GM19395 (cell line): ENCODE measurements around the gene ADGRD1.

Experiments used
- ATAC-seq: cut with Tn5 transposase; IDR thresholded peaks from one replicate; pipeline ENCODE4 v1.9.1; 2021; ENCODE audit warnings: mild to moderate bottlenecking, moderate library complexity; ENCODE audit not compliant: unreplicated experiment

ADGRD1 gene

DNA sequence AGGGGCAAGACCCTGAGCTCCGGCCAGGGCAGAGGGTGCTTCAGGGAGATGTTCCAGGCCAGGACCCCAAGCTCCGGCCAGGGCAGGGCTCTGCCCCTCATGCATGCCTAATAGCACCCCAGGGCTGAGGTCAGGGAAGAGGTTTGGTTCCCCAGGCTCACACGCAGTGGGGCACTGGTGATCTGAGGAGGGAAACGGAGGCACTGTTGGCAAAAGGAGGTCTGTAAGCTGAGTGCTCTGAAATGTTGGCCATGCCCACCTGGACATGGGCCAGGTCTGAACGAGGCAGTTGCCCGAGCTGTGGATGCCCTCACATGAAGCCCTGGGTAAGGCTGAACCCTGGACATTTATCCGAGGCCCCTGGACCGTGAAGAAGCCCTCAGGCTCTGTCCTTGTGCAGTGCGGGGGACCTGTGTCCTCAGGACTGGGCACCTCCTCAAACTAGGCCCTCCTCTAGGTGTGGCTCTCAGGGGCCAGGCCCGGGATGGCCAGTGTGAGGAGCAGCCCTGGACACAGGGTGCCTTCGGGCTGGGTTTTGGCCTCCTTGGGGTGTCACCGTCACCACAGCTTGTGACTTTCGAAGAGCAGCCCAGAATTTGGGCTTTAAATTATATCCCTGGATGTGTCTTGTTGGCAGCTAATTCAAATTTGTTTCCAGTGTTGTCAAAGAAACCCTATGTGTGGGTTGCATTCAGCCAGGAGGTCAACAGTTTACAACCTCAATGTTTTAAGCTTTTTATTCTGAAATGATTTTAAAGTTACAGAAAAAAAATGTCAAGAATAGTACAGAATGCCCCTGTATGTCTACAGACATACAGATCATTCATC, 66.8 kb downstream of the ADGRD1 start:
- no peak for ATAC-seq

GRCh38 chr12:131021154-131021541, 67.4 kb downstream of the ADGRD1 start:
- ATAC-seq: no peak

DNA sequence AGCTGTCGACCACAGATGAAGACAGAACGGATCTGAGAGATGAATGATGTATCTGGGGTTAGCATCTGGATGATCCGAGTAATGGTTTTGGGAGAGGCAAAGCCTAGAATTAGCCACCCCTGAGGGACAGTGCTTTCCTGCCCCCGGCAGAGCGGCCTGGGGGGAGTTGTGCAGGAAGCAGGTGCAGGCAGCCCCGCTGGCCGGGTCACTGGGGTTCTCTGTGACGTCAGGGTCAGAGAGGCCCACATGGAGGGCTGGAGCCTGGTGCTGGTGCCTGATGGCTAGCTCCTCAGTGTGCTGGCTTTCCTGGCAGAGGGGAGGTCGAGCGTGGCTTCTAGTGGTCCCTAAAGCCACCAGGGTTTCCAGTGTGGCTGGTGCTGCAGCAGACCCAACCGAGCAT, 70.3 kb downstream of the ADGRD1 start:
- no peak for ATAC-seq

DNA sequence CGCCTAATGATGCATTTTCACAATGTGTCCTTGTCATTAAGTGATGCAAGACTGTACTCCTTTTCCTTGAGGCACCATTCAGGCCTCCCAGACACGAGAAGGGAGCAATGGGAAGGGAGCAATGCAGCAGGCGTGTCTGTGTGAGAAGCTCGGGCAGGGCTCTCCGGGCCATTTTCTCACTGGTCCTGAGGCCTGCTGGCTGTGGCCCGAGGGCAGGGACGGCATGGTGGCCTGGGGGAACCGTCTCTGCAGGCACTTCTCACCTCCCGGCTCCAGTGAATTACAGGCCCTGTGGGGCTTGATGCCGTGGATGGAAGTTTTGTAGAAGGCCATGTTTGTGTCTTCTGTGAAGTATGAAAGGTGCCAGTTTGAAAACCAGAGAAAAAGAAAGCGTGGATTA, 71.0 kb downstream of the ADGRD1 start:
- no peak for ATAC-seq

DNA sequence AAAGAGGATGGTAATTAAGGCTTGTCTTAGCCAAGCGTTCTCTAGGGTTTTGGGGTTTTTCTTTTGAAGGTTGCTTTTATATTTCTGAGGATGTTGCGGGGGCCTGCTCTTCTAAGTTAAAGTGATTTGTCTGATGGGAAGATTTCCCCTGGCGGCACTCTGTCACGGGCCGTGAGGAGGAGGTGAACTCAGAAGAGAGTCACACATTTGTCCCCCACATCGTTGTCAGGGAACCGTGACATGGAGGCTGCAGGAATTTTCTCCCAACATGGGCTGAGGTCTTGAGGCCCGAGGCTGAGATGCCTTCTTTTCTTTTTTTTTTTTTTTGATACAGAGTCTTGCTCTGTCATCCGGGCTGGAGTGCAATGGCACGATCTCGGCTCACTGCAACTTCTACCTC, 71.5 kb downstream of the ADGRD1 start:
- no peak for ATAC-seq

DNA sequence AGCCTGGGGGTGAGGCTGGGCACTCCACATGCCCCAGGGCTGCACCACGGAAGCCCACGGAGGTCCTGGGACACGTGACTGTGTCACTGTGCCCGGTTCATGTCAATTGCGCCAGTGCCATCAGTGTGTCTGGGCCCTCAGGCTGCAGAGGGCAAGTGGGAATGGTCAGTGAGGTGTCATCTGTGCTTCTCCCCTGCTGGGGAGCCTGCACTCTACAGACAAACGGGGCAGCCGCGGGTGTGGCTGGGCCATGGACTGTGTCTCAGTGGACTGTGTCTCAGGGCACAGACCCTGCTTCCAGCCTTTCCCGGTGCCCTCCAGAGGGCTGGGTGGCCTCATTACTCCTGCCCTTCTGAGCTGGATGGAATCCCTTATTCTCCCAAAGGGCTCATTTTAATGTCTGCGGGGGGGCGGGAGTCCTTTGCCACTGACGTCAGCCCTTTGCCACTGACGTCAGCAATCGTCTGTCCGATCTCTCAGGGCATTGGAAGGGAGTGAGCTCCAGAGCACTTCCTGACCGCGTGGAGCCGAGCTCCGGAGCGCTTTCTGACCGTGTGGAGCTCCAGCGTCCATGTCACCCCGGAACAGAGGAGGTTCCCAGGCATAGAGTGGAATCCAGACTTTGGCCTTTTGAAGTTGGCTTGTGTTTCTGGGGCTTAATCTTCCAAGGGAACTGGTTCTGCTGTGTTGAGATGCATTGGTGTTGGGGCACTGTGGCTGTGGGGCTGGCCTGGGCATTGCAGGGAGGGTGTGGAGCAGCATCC, 72.4 kb downstream of the ADGRD1 start:
- no peak for ATAC-seq

- ATAC-seq: no peak
These were observed 73.0 kb downstream of the ADGRD1 start for GRCh38 chr12:131026754-131027153.

- no peak for ATAC-seq
These were observed 73.6 kb downstream of the ADGRD1 start for GRCh38 chr12:131027264-131027663.

DNA sequence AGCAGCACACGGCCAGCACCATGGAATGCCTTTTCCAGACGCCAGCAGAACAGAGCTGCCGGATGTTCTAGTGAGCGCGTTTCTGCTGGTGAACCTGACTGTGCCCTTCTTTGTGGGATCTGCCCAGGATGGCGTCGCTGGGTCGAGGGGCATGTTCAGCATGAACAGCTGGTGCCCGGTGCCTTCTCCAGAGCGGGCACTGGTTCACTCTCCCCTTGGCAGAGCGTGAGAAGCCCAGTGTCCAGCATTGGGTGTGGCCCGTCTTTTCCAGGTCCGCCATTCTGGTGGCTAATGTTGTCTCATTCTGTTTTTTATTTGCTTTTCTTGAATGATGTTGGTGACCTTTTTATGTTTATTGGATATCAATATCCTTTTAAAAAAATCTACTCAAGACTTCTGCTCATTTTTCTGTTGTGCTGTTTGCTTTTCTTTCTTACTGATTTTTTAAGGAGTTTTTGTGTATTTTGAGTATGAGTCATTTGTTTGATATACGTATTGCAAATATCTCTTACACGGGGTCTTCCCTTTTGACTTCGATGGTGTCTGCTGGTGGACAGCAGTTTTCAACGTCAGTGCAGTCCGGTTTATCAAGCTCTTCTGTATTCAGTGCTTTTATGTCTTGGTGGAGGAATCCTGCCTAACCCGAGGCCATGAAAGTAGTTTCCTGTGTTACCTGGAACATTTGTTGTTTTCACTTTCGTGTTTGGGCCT, 74.3 kb downstream of the ADGRD1 start:
- no peak for ATAC-seq

DNA sequence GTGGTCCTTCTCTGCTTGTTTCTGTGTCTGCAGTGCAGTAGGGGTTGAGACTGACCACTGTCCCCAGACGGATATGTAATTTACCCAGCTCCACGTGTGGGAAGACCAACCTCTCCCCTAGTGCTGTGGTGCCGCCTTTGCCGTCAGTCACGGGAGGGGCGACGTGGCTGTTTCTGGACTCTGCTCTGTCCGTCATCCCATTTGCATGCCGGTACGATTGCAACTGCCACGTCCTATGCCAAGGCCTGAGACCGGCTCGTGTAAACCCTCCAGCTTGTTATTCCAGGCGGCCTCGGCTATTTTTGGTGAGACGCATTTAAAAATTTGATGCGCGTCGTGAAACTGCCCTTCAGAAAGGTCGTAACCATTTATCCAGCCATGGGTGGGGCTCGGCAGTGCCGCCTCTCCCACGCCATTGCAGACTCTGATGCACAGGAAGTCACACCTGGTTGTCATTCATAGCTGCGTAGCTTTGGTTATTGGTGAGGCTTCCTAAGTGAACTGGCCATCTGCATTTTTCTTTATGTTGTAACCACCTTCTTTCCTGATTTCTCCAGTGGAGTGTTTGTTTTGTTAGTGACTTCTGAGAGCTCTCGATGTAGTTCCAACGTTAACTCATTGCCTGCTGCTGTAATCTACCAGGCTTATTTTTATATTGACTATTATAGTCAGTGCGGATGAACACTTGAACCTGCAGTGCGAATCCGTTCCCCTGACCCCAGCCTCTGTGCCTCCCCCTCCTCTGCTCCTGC, 75.1 kb downstream of the ADGRD1 start:
- ATAC-seq: no peak

DNA sequence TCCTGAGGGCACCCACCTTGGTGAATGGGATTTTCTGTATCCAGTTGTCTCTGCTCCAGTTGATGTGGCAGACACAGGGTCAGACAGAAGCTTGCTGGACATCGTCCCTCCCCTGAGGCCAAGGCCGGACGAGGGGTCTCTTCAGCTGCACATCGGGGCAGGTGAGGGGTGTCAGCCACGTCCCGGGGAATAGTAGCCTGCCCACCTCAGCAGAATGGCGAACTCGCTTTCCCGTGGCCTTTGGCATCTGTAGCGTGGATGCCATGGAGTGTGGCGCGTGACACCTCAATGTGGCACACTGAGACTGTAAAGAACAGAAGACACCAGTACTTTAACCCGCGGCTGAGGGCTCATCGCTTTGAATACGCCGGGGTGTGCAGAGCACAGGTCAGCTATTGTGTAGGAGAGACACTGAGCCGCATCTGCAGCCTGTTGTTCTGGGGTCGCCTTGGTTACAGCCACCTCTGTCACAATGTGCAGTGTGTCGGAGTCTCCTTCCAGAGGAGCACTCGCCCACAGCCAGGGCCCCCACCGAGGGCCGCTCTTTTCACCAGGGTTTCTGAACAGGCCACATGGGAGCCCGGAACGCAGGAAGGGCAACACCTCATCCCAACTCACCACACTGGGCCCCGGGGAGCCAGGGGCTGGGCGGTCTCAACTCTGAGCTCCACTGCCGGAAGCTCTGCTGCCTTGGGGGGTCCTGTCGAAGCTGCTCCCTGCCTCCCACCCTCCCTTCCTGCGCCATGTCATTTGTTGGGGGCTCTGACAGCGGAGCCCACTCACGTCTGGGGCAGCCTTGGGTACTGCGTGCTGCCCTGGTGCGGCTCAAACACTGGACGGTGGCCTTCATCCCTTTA, 77.0 kb downstream of the ADGRD1 start:
- no peak for ATAC-seq

DNA sequence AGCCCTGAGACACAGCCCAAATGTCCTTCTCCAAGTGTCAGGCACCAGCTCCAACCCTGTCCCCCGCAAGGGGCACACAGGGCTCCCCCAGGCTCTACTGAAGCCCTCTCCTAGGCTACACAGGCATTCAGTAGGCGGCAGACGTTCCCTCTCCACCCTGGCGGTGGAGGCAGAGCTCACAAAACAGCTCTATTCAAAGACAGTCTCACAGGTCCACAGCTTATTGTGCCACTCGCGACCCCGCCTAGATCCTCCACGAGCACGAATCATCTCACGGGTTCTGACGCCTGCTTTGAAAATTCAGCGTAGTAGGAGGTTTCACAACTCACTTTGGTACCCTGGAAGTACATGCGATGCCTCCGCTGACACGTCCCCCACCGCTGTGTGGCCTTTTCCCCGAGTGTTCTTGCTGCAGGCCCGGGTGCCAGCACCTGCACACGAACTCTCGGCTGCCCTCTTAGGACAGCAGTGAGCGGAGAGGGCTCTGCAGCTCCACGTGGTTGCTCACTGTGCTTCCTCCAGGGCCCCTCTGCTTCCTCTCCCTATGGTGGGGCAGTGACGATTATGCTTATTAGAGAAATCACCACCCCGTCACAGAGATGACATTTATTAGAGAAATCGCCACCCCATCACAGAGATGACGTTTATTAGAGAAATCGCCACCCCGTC, 78.5 kb downstream of the ADGRD1 start:
- ATAC-seq: no peak

DNA sequence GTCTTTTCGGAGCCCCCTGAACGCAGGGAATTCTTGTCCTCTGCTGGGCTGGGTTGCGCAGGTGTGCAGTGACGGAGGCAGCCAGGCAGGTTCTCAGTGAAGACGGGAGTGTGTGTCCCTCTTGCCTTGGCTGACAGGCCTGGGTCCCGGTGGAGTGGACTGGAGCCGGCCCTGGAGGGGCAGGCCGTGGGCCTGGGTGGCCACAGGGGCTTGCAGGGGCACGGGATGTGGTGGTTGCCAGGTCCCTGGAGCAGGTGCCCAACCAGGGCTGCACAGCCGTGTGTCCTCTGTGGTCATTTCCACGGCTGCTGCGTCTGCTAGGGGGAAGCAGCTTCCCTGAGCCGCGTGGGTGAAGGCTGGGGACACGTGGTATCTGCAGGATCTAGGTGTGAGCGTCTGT, 79.8 kb downstream of the ADGRD1 start:
- ATAC-seq: no peak

GRCh38 chr12:131033886-131034482, 80.3 kb downstream of the ADGRD1 start:
- no peak for ATAC-seq

DNA sequence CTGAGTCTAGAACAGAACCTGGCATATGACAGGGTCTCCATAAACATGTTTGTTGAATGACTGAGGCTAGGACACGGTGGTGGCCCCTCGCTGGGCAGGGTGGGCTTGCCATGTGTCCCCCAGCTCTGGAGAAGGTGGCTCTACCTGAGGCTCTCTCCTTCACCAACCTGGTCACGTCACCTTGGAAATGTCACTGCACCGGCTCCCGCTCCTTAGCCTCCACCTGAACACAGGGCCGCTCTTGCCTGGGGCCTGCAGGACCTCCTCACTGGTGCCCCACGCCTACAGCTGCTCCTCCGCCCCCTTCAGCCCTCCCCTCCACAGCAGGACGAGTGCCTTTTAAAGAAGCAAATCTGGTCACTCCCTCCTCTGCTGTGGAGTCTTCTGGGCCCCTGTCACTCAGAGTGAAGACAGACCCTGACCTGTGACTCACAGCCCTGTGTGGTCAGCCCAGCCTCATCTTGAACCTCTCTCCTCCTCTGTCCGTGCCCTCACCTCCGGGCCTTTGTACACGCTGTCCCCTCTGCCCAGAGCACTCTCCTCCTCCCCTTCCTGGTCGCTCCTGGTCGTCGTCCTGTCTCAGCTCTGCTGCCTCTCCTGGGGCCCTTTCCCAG, 81.0 kb downstream of the ADGRD1 start:
- ATAC-seq: no peak

GRCh38 chr12:131035245-131035681, 81.6 kb downstream of the ADGRD1 start:
- no peak for ATAC-seq

DNA sequence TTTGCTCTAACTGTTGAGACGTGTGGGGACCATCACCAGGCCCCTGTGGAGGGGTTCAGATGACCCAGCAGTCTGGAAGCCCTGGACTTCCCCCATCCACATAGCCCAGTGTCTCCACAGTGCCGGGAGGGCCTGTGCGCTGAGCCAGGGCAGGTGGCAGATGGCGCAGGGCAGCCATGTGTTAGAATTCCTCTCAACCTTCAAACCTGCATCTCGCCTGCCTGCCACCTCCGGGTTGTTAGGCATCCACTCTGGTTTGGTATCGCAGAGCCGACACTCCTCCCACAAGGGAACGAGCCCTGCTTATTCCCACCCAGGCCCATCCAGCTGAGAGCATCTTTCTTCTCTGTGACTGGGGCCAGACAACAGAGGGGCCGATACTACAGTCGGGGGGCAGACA, 84.5 kb downstream of the ADGRD1 start:
- ATAC-seq: no peak
